ENCODE data around the gene ACADSB. TPM values are rescaled to one million over a fixed set of nuclear protein-coding genes. Genes with fewer than 3 reads are reported as not detected.

The ACADSB gene
- total RNA-seq, 6 donors from 2014 or later = 10.4 to 48.2 (median 30.2) TPM

GRCh38 chr10:123013456-123014419, 4.9 kb downstream of the ACADSB start:
- no peaks in the 10 kb centered on the region for H3K27me3 ChIP-seq
- H3K4me3 ChIP-seq = no peak overlapping the region
- WGBS, 2 donors = 94 to 100% methylated on average over 2 to 43 of the region's 43 CpGs
- no peak for ATAC-seq (ENCODE audit: low FRiP score in 2 of 2)
- peak in 1 of 2 donors; percentile 82 for DNase-seq
- peaks cover 6 to 24% (median 16%) of the 10 kb centered on the region in 4 donors for H3K4me1 ChIP-seq
- H3K9me3 ChIP-seq = no peaks in the 10 kb centered on the region
- H3K27ac ChIP-seq = peak overlapping the region in 1 of 4 donors; percentile 40
- no peaks in the 10 kb centered on the region for H3K36me3 ChIP-seq
- no peak for TF ChIP-seq EP300 (IDR thresholded peaks at IDR 0.05)
- TF ChIP-seq POLR2A (IDR thresholded peaks at IDR 0.05) = no peak
- no peak for TF ChIP-seq POLR2AphosphoS5 (IDR thresholded peaks at IDR 0.05)
- TF ChIP-seq CTCF (IDR thresholded peaks at IDR 0.05) = no peak

- DNase-seq (no peak), ATAC-seq (ENCODE audit: low FRiP score in 2 of 2) (no peak)
- TF ChIP-seq EP300 (IDR thresholded peaks at IDR 0.05) (no peak), CTCF (IDR thresholded peaks at IDR 0.05) (no peak), POLR2A (IDR thresholded peaks at IDR 0.05) (no peak), POLR2AphosphoS5 (IDR thresholded peaks at IDR 0.05) (no peak)
- Histone ChIP-seq H3K27ac (no peak overlapping the region), H3K4me3 (no peak overlapping the region), H3K4me1 (peaks cover 3 to 16% (median 13%) of the 10 kb centered on the region in 4 donors), H3K27me3 (no peaks in the 10 kb centered on the region), H3K36me3 (no peaks in the 10 kb centered on the region), H3K9me3 (no peaks in the 10 kb centered on the region)
- WGBS, 2 donors = 97 to 99% methylated on average over 2 of the region's 2 CpGs
These were observed 6.0 kb downstream of the ACADSB start for GRCh38 chr10:123014772-123015171.

- H3K4me3 ChIP-seq = no peak overlapping the region
- no peaks in the 10 kb centered on the region for H3K27me3 ChIP-seq
- no peak overlapping the region for H3K27ac ChIP-seq
- TF ChIP-seq POLR2A (IDR thresholded peaks at IDR 0.05) (no peak), EP300 (IDR thresholded peaks at IDR 0.05) (no peak), POLR2AphosphoS5 (IDR thresholded peaks at IDR 0.05) (no peak), CTCF (IDR thresholded peaks at IDR 0.05) (no peak)
- H3K9me3 ChIP-seq = no peaks in the 10 kb centered on the region
- 79 to 93% methylated on average over 4 of the region's 4 CpGs for WGBS, 2 donors
- DNase-seq (peak in 1 of 2 donors; percentile 51), ATAC-seq (ENCODE audit: low FRiP score in 2 of 2) (no peak)
- no peaks in the 10 kb centered on the region for H3K36me3 ChIP-seq
- peaks cover 0 to 14% (median 4%) of the 10 kb centered on the region in 4 donors for H3K4me1 ChIP-seq
These were observed 7.4 kb downstream of the ACADSB start for GRCh38 chr10:123016228-123016627.

- Histone ChIP-seq H3K27me3 (no peaks in the 10 kb centered on the region), H3K36me3 (no peaks in the 10 kb centered on the region), H3K9me3 (no peaks in the 10 kb centered on the region), H3K4me1 (peaks cover 0 to 5% (median 2%) of the 10 kb centered on the region in 4 donors), H3K4me3 (no peak overlapping the region), H3K27ac (no peak overlapping the region)
- 77 to 78% methylated on average over 9 of the region's 9 CpGs for WGBS, 2 donors
- ATAC-seq (ENCODE audit: low FRiP score in 2 of 2) (no peak), DNase-seq (no peak)
- TF ChIP-seq EP300 (IDR thresholded peaks at IDR 0.05) (no peak), CTCF (IDR thresholded peaks at IDR 0.05) (no peak), POLR2A (IDR thresholded peaks at IDR 0.05) (no peak), POLR2AphosphoS5 (IDR thresholded peaks at IDR 0.05) (no peak)
These were observed 8.8 kb downstream of the ACADSB start for GRCh38 chr10:123017421-123018165.
